ENCODE measurements around the gene DDT.
"Not testable (repeated sequence)": the region's sequence is repeated elsewhere in the genome, so short reads cannot be mapped to it uniquely, and the experiment has no call there.

The DDT gene

DNA sequence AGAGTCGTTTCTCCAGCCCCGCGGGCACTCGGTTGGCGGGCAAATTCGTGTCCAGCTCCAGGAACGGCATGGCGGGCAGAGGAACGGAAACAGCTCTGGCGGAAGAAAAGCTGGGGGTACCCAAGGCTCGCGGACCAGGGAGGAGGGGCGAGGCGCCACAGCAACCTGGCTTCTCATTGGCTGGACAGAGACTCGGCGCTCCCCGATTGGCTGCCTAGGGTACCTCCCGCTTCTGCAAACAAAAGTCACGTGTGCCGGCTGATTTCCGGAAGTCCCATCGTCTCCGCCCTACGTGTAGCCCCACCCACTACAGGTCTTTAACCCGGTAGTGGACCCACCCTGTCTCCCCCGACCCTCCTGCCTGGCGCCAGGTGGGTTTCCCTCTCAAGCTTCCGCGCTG, at the start of gene DDT:
Gene DDT (minus strand): TSS at position 97 of the 400 bp plus-strand sequence. CDS start 27 bp downstream, at position 70.
- not testable (repeated sequence) for DNase-seq

- no peak for DNase-seq
Measured at GRCh38 chr22:24023204-24023789, 49.1 kb upstream of the DDT start.

- DNase-seq, result no peak
Measured at GRCh38 chr22:24021304-24021703, 47.1 kb upstream of the DDT start.

DNA sequence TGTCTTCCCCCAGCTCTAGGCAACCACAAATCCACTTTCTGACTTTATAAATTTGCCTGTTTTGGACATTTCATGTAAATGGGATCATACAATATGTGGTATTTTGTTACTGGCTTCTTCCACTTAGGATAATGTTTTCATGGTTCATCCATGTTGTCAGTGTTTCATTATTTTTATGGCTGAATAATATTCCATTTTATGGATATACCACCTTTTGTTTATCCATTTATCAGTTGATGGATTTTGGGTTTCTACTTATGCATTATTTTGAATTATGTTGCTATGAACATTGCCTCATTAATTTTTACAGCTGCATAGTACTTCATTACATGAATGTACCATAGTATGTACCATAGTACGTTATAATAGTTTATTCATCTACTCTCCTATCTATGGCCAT, 41.9 kb upstream of the DDT start:
- DNase-seq, result no peak

DNA sequence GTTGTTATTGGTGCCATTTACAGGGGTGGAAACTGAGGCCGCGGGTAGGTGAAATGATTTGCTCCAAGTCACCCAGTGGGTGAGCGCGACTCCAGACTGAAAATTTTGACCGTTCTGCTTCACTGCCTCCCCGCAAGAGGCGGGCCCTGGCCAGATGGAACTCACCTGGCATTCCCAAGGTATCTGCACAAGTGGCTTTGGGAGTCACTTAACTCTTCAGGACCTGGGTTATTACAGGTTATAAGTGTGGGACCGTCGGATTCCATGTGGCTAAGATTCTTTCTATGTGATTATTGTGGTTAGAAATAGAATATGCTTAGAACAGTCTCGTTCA, 37.5 kb upstream of the DDT start:
- DNase-seq, result no peak

DNA sequence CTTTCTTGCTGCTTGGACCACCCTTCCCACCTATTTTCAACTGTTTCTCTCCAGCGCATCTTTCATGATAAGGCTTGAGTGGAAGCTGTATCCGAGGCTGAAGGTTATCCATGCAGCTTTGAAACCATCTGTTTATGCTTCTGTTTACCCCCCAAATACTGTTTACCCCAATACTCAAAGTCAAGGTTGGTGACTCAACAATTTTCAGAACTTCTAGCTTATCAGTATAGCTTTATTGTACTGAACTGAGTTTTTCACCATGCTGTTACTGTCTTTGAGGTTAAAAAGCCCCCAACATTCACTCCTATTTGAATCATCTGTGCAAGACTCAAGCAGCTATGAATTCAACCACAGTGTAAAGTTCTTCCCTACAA, 35.8 kb upstream of the DDT start:
- DNase-seq, result no peak

DNA sequence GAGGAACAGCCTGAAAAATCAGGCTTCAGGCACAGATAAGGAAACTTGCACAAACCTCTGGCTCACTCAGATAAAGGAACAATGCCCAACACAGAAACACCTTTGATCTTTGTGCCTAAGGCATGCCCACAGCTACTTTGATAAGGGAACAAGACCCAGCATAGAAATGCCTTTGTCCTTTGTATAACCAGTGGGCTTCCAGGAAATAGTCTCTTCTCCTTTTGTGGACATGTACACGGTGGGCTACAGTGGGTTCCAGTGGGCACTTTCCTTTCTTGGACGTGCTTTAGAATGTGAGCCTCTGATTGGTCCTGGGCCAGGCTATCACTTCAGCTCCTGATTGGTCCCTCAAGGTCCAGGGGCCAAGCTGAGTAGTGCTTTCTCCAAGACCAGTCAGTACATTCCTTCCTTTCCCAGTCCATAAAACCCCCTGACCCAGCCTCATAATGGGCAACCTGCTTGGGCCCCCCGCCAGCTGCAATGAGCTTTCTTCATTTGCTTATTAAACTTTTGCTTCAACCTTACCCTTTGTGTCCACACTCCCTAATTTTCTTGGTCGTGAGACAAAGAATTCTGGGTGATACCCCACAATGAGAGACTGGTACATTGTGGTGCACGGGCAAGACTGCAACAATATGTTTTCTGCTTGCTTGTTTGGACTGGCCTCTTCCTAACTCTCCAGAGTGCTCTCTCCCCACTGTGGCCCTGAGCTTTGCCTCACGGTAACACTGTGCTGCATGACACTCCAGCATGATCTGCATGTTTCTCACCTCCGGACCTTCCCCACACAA, 35.2 kb upstream of the DDT start:
- DNase-seq, result no peak

- no peak for DNase-seq
Measured at GRCh38 chr22:24008381-24009226, 34.4 kb upstream of the DDT start.

DNA sequence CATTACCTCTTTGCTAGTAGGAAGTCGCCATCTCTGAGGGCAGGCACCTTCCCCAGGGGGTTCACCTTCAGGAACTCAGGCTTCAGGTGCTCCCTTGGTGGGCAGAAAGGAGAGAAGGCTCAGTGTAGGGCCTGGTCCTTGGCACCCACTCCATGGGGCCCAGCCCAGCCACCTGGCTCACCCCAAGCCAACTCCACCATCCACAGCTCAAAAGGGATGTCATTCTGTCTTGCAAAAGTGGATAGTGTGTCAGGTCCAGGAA, 33.7 kb upstream of the DDT start:
- DNase-seq, result no peak

DNA sequence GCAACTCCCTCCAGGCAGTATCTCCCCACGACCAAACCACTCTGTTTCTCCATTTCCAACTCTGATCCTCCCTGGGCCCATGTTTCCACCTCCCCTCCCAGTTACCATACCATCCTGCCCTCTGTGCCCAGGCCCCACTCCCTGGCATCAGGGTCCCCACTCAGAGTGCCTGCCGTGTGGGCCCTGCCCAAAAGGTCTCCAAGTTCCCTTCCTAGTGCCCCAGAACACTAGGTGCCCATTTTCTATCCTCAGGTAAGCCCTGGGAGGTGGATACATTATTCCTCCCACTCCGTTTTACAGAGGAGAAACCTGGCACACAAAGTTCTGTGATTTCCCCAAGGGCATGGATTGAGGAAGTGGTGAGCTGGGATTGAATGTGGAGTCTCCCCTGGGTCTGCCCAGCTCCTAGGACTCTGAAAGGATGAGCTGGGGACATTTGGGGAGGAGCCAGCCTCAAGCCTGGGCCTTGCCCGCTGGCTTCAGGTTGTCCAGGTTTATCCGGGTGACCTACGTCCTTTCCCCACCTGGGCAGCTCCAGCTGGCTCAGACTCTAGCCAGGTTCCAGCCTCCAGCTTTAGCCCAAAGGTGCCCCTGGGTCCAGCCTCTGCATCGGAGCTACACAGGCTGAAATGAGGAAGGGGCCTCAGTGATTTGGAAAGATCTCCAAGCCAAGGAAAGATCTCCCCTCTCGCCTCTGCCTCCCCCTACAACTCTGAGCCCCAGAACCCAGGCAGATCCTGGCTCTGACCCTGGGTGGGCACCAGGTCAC, 33.2 kb upstream of the DDT start:
- no peak for DNase-seq

DNA sequence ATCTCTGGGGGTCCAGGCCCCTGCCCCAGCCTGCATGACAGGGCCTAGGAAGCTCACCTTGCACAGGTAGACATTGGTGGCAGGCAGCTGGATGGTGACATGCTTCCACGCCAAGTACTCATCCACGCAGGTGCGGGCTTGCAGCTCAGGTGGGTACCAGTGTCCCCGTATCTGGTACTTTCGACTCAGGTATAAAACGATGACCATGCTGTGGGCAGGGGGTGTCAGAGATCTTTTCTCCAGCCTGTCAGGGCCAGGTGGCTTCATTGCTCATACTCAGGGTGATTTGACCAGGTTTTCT, 32.6 kb upstream of the DDT start:
- DNase-seq, result no peak

DNA sequence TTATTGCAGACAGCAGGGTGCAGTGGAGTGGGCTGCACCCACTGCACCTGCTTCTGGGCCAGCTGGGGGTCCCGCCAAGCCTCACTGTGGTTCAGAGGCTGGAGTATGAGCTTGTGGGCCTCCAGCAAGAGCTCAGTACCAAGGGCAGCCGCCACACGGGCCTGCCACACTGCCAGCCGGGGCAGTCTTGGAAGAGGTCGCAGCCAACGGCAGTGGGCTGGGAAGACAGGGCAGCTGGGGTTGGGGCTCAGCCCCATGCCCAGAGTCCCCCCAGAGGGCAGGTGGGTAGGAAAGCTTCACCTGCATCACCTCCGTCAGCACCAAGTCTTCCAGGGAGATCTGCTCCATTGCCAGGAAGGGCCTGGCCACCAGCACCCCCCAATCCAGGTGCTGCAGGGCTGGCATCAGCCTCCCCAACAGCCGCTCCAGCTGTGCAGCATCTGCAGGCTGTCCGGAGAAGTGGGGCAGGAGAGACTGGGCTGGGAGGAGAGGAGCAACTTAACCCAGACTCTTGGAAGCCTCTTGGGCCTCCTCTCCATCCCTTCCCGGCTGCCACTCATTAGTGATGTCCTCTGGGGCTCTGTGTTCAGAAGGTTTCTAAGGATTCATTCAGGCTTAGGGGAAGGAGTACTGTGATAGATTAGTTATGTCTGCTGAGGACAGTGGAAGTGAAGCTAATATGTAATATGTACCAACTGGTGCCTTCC, 32.1 kb upstream of the DDT start:
- no peak for DNase-seq

- no peak for DNase-seq
Measured at GRCh38 chr22:24005201-24005600, 31.0 kb upstream of the DDT start, which contains the start of gene GSTT4. Gene GSTT4, minus strand, starts transcription at chr22:24005453. Its CDS starts 97 bp downstream, at chr22:24005356.

DNA sequence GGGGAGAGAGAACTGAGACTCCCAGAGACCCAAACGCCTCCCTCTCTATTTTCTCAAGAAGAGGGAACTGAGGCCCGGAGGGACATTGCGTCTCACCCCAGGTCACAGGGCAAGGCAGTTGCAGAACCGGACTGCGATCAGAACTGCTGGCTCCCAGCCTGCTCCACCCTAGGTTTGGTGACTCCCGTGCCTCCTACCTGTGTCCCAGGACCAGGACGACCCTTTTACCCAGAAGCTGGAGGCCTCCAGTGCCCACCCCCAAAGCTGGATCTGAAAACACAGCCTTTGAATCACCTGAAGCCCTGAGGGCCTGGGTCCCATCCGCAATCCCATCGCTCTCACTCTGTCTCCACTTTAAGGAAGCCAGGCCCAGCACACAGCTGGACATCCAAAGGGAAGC, 29.6 kb upstream of the DDT start:
- DNase-seq, result no peak

GRCh38 chr22:24002851-24003250, 28.6 kb upstream of the DDT start:
- DNase-seq, result no peak

DNA sequence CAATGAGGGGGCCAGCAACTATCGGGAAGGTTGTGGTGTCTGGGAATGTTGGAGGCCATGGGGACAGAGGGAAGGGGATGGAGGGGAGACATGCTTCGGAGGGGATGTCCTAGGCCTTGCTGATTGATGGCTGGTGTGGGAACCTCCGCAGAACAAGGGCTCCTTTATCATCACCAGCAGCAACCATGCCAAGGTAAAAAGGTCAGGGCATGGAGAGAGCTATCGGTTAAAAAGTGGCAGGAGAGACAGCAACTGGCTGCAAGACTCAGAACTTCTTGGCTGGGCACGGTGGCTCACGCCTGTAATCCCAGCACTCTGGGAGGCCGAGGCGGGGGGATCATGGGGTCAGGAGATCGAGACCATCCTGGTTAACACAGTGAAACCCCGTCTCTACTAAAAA, 28.0 kb upstream of the DDT start:
- DNase-seq, result no peak

DNA sequence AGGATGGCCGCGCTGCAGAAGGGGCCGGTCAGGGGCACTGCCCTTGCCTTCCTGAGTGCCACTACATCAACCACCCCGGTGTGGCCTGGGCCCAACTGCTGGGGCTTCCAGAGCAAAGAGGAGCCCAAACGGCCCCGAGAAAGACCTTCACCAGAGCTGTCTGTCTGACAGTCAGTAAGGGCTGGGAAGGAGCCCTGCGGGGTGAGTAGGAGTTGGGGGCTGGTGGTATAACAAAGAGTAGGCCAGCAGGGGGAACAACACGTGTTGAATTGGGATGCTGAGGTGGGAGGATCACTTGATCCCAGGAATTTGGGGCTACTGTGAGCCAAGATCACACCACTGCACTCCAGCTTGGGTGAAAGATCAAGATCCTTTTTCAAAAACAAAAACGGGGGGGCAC, 27.1 kb upstream of the DDT start:
- no peak for DNase-seq

- DNase-seq, result not testable (repeated sequence)
Measured at GRCh38 chr22:23999779-24000178, 25.5 kb upstream of the DDT start.

DNA sequence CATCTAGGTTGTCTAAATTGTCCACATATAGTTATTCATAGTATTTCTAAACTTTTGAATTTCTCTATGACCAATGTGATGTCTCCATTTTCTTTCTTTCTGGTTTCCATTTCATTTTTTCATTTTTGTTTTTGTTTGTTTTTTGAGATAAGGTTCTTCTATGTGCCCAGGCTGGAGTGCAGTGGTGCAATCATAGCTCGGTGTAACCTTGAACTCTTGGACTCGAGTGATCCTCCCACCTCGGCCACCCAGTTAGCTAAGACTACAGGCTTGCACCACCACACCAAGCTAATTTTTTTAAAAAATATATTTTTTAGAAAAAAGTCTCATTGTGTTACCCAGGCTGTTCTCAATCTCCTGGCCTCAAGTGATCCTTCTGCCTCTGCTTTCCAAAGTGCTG, 22.9 kb upstream of the DDT start:
- DNase-seq, result no peak

DNA sequence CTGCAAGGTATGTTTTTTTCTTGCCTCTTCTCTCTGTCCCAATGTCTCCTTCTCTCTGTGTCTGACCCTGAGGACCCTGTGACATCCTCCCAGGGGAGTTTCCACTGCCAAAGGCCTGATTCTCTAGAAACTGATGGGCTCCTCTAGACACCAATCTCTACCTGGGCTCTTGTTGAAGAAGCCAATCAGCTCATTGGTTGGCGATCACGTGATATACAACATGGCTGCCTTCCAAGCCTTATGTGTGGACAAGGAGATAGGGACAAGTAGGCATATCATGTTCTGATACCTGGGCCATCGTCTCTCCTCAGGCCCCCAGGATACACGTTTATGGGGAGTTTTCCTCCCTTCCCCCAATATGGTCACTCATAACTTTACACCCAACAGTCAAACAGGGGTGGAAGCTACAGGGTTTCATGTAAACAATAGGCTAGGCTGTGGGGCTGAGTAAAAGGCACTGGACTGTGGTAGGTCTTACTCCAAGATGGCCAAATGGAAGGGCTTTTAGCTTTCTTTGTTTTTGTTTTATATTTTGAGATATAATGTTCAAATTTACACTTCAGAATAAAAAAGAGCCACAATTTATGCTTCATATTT, 19.4 kb upstream of the DDT start:
- DNase-seq, result not testable (repeated sequence)

DNA sequence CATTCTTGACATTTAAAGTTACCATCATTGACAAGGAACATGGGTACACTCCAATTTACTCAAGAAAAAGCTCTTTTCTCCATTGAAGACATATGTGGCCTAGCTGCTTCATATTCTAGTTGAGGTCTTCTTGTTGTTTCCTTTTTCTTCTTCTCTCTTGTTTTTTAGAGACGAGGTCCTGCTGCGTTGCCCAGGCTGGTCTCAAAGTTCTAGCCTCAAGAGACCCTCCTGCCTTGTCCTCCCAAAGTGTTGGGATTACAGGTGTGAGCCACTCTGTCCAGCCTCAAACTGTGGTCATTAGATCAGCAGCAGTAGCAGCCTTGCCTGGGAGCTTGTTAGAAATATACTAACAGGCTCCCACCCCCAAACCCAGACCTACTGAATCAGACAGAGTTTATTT, 18.8 kb upstream of the DDT start:
- DNase-seq, result not testable (repeated sequence)

- not testable (repeated sequence) for DNase-seq
Measured at GRCh38 chr22:23989583-23990244, 15.5 kb upstream of the DDT start.
